ENCODE results near the gene TTC3. TPM values are rescaled to one million over a fixed set of nuclear protein-coding genes. Genes with fewer than 3 reads are reported as not detected.
"Not testable (repeated sequence)": the region's sequence is repeated elsewhere in the genome, so short reads cannot be mapped to it uniquely, and the experiment has no call there.

Gene TTC3
- 61.5 and 123 TPM in 2 replicates for total RNA-seq (2014; rRNA removed; shearing (Covaris generic))

- in situ Hi-C loops (cut with HindIII; ENCODE audit: low sequenced_read_pairs): no loop called here
- DNase-seq (ENCODE audit: low spot score): peak; percentile 91
Measured at GRCh38 chr21:37072988-37073416, at the start of gene TTC3, which contains the start of gene PIGP. TSS of gene TTC3 (plus strand) at chr21:37073254. CDS start at chr21:37087258, 14,004 bp downstream. TSS of gene PIGP (minus strand) at chr21:37073071. CDS start at chr21:37072515, 556 bp downstream.

GRCh38 chr21:37026499-37026898 is 46.6 kb upstream of the TTC3 start:
- in situ Hi-C loops (cut with HindIII; ENCODE audit: low sequenced_read_pairs): no loop called here

GRCh38 chr21:37028570-37028969 is 44.5 kb upstream of the TTC3 start:
- in situ Hi-C loops (cut with HindIII; ENCODE audit: low sequenced_read_pairs): no loop called here
- DNase-seq (ENCODE audit: low spot score): no peak

More at GRCh38 chr21:37026499-37026898, 46.6 kb upstream of the TTC3 start:
- DNase-seq (ENCODE audit: low spot score): no peak

- in situ Hi-C loops (cut with HindIII; ENCODE audit: low sequenced_read_pairs): no loop called here
- DNase-seq (ENCODE audit: low spot score): no peak
Measured at GRCh38 chr21:37030864-37031263, 42.2 kb upstream of the TTC3 start.

GRCh38 chr21:37032293-37032692 is 40.8 kb upstream of the TTC3 start:
- in situ Hi-C loops (cut with HindIII; ENCODE audit: low sequenced_read_pairs): no loop called here
- DNase-seq (ENCODE audit: low spot score): no peak

- in situ Hi-C loops (cut with HindIII; ENCODE audit: low sequenced_read_pairs): no loop called here
- DNase-seq (ENCODE audit: low spot score): no peak
Measured at GRCh38 chr21:37032877-37033471, 40.1 kb upstream of the TTC3 start.

GRCh38 chr21:37034394-37034793 is 38.7 kb upstream of the TTC3 start:
- in situ Hi-C loops (cut with HindIII; ENCODE audit: low sequenced_read_pairs); DNase-seq (ENCODE audit: low spot score): not testable (repeated sequence)

GRCh38 chr21:37036177-37036576 is 36.9 kb upstream of the TTC3 start:
- no peak for DNase-seq (ENCODE audit: low spot score)
- in situ Hi-C loops (cut with HindIII; ENCODE audit: low sequenced_read_pairs): no loop called here

- no peak for DNase-seq (ENCODE audit: low spot score)
- in situ Hi-C loops (cut with HindIII; ENCODE audit: low sequenced_read_pairs): no loop called here
Measured at GRCh38 chr21:37039411-37040075, 33.5 kb upstream of the TTC3 start.

- no peak for DNase-seq (ENCODE audit: low spot score)
- in situ Hi-C loops (cut with HindIII; ENCODE audit: low sequenced_read_pairs): no loop called here
Measured at GRCh38 chr21:37040212-37040611, 32.8 kb upstream of the TTC3 start.

- DNase-seq (ENCODE audit: low spot score): no peak
- in situ Hi-C loops (cut with HindIII; ENCODE audit: low sequenced_read_pairs): no loop called here
Measured at GRCh38 chr21:37041706-37042271, 31.3 kb upstream of the TTC3 start.

GRCh38 chr21:37043818-37044217 is 29.2 kb upstream of the TTC3 start:
- in situ Hi-C loops (cut with HindIII; ENCODE audit: low sequenced_read_pairs): no loop called here
- no peak for DNase-seq (ENCODE audit: low spot score)

- in situ Hi-C loops (cut with HindIII; ENCODE audit: low sequenced_read_pairs): no loop called here
Measured at GRCh38 chr21:37044643-37045042, 28.4 kb upstream of the TTC3 start.

GRCh38 chr21:37045149-37045548 is 27.9 kb upstream of the TTC3 start:
- no peak for DNase-seq (ENCODE audit: low spot score)
- in situ Hi-C loops (cut with HindIII; ENCODE audit: low sequenced_read_pairs): no loop called here

More at GRCh38 chr21:37044643-37045042, 28.4 kb upstream of the TTC3 start:
- DNase-seq (ENCODE audit: low spot score): no peak

- in situ Hi-C loops (cut with HindIII; ENCODE audit: low sequenced_read_pairs): no loop called here
- no peak for DNase-seq (ENCODE audit: low spot score)
Measured at GRCh38 chr21:37045556-37045955, 27.5 kb upstream of the TTC3 start.

GRCh38 chr21:37047079-37047478 is 26.0 kb upstream of the TTC3 start:
- DNase-seq (ENCODE audit: low spot score): no peak
- in situ Hi-C loops (cut with HindIII; ENCODE audit: low sequenced_read_pairs): no loop called here

GRCh38 chr21:37049741-37050140 is 23.3 kb upstream of the TTC3 start:
- DNase-seq (ENCODE audit: low spot score); in situ Hi-C loops (cut with HindIII; ENCODE audit: low sequenced_read_pairs): not testable (repeated sequence)

GRCh38 chr21:37055271-37055855 is 17.7 kb upstream of the TTC3 start:
- in situ Hi-C loops (cut with HindIII; ENCODE audit: low sequenced_read_pairs): no loop called here

GRCh38 chr21:37057614-37058013 is 15.4 kb upstream of the TTC3 start:
- in situ Hi-C loops (cut with HindIII; ENCODE audit: low sequenced_read_pairs): no loop called here
- DNase-seq (ENCODE audit: low spot score): no peak

More at GRCh38 chr21:37055271-37055855, 17.7 kb upstream of the TTC3 start:
- no peak for DNase-seq (ENCODE audit: low spot score)

- peak; percentile 18 for DNase-seq (ENCODE audit: low spot score)
- in situ Hi-C loops (cut with HindIII; ENCODE audit: low sequenced_read_pairs): no loop called here
Measured at GRCh38 chr21:37058261-37058660, 14.8 kb upstream of the TTC3 start.

All from G401 (cell line).